ELR (cell line): ENCODE data around the gene CPXM2.

Experiments used
- DNase-seq: peaks from one replicate; pipeline ENCODE4 v3.0.0-alpha.2; 2015; ENCODE audit warnings: low read depth

CPXM2 gene

GRCh38 chr10:123891144-123892071 is at the start of gene CPXM2:
Gene CPXM2, minus strand, starts transcription at chr10:123891807. Its CDS starts 148 bp downstream, at chr10:123891659.
- no peak for DNase-seq

- no peak for DNase-seq
Measured at GRCh38 chr10:123939591-123939990, 48.0 kb upstream of the CPXM2 start.

- no peak for DNase-seq
Measured at GRCh38 chr10:123938890-123939289, 47.3 kb upstream of the CPXM2 start.

GRCh38 chr10:123936426-123936825 is 44.8 kb upstream of the CPXM2 start:
- DNase-seq: no peak

- no peak for DNase-seq
Measured at GRCh38 chr10:123935680-123936079, 44.1 kb upstream of the CPXM2 start.

GRCh38 chr10:123934846-123935245 is 43.2 kb upstream of the CPXM2 start:
- no peak for DNase-seq

GRCh38 chr10:123930340-123931001 is 38.9 kb upstream of the CPXM2 start:
- DNase-seq: peak; percentile 39

- no peak for DNase-seq
Measured at GRCh38 chr10:123929791-123930190, 38.2 kb upstream of the CPXM2 start.

GRCh38 chr10:123928427-123928826 is 36.8 kb upstream of the CPXM2 start:
- DNase-seq: no peak

- peak; percentile 30 for DNase-seq
Measured at GRCh38 chr10:123926401-123927264, 35.0 kb upstream of the CPXM2 start.

GRCh38 chr10:123922126-123922525 is 30.5 kb upstream of the CPXM2 start:
- no peak for DNase-seq

- DNase-seq: no peak
Measured at GRCh38 chr10:123916775-123917174, 25.2 kb upstream of the CPXM2 start.

GRCh38 chr10:123913688-123914268 is 22.2 kb upstream of the CPXM2 start:
- DNase-seq: no peak

- DNase-seq: no peak
Measured at GRCh38 chr10:123912871-123913270, 21.3 kb upstream of the CPXM2 start.

GRCh38 chr10:123912466-123912865 is 20.9 kb upstream of the CPXM2 start:
- no peak for DNase-seq

- DNase-seq: no peak
Measured at GRCh38 chr10:123911866-123912265, 20.3 kb upstream of the CPXM2 start.

GRCh38 chr10:123909866-123910265 is 18.3 kb upstream of the CPXM2 start:
- DNase-seq: no peak

- DNase-seq: no peak
Measured at GRCh38 chr10:123909426-123909825, 17.8 kb upstream of the CPXM2 start.

GRCh38 chr10:123908379-123908778 is 16.8 kb upstream of the CPXM2 start:
- DNase-seq: no peak

GRCh38 chr10:123906884-123907652 is 15.5 kb upstream of the CPXM2 start:
- no peak for DNase-seq

- no peak for DNase-seq
Measured at GRCh38 chr10:123906296-123906695, 14.7 kb upstream of the CPXM2 start.
